Omental fat pad (tissue), 4 donors: ENCODE results near the gene KISS1R. TPM values are rescaled to one million over a fixed set of nuclear protein-coding genes. Genes with fewer than 3 reads are reported as not detected.

Experiments used
- ATAC-seq: fragments of 150-250 bp; one replicate; pipeline ENCODE4 v1.9.1; 2016; ENCODE audit warnings: mild to moderate bottlenecking, moderate library complexity; ENCODE audit not compliant: low FRiP score
- DNase-seq: peaks from one replicate; pipeline ENCODE4 v3.0.0-alpha.2; 2019; ENCODE audit warnings: low spot score
- total RNA-seq, 4 donors: library from RNA; depleted of rRNA; stranded (reverse); fragments of >200 nt; gene quantifications; one replicate each; pipeline ENCODE4 v1.1.0, GENCODE V29; 2016
- TF ChIP-seq, protein P1 (sequence below), 3 donors: fragments of 450-650 bp; IDR thresholded peaks; one replicate each; pipeline ENCODE4 v1.5.1; 2016 to 2017; ENCODE audit warnings: antibody characterized with exemption in 3 of 3, mild to moderate bottlenecking in 3 of 3, moderate library complexity in 2 of 3

Gene KISS1R
- total RNA-seq, 4 donors from 2014 or later: 0.24 TPM; not detected in 3

DNA sequence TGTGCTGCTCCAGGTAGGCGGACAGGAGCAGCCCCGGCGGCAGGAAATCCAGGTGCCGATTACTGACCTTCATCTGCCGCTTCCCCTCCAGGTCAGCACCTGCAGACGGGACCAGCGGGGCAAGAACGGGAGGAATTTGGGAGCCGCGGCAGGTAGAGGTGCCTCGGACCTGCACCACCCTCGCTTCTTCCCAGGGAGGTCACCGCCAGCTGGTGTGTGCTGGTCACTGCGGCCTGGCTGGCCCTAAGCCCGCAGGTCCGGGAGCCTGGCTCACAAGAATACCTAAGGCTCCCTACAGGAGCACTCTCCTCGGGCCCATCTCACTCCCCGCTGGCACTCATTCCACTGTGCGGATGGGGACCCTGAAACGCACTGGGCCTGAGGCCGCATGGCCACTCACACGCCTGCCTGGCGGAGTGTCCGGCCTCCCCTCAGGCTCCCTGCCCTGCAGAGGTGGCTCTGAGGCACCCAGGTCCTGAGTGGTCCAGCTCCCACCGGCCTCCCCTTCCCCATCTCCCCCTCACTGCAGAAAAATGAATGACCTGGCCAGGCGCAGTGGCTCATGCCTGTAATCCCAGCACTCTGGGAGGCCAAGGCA lies 19.6 kb upstream of the KISS1R start:
- ATAC-seq (no peak), DNase-seq (no peak)
- TF ChIP-seq, protein P1, sequence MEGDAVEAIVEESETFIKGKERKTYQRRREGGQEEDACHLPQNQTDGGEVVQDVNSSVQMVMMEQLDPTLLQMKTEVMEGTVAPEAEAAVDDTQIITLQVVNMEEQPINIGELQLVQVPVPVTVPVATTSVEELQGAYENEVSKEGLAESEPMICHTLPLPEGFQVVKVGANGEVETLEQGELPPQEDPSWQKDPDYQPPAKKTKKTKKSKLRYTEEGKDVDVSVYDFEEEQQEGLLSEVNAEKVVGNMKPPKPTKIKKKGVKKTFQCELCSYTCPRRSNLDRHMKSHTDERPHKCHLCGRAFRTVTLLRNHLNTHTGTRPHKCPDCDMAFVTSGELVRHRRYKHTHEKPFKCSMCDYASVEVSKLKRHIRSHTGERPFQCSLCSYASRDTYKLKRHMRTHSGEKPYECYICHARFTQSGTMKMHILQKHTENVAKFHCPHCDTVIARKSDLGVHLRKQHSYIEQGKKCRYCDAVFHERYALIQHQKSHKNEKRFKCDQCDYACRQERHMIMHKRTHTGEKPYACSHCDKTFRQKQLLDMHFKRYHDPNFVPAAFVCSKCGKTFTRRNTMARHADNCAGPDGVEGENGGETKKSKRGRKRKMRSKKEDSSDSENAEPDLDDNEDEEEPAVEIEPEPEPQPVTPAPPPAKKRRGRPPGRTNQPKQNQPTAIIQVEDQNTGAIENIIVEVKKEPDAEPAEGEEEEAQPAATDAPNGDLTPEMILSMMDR (IDR thresholded peaks at IDR 0.05): no peak

DNA sequence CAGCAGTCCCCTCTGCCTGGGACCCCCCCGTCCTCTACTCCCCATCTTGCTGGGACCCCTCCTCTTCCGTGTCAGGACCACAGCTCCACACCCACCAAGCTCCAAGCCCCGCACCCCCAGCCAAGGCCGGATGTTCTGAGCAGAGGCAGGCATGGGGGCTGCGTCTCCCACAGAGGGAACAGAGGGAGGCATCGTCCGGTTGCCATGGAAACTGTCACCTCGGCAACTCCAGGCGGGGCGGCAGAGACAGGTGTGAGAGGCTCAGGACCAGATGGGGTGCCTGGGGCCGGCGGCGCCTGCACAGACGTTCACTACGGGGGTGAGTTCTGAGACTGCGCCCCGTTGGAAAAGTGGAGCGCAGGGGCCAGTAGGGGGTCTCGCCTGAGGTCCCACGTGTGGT lies 18.5 kb upstream of the KISS1R start:
- ATAC-seq (no peak), DNase-seq (no peak)
- TF ChIP-seq, protein P1 (IDR thresholded peaks at IDR 0.05): no peak

DNA sequence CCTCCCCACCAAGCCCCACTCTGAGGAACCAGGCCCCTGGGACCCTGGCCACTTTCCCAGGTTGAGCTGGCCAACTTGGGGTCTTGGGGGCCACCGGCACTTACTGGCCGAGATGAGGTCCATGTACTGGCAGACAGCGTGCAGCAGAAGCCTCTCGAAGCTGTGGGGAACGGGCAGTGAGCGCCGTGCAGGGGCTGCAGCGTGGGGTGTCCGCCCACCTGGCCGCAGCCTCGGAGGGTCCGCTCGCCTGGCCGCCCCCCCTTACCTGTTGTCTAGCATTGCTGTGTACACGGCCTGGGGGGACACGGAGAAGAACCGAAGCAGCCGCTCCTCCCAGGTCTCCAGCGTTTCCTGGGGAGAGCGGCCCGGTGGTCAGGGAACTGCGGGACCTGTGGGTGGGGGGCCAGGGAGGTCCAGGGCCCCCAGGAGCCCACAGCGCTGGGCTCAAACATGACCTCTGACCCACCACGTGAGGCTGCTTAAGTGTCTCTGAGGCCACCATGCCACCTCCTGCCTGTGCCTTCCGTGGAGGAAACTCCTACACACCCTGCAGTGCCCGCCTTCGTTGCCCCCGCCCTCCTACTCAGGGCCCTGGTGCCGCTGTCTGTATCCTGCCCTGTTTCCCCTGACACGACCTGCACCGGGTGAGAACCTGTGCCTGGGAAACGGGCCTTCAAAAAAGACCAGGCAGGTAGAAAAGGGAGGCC lies 17.6 kb upstream of the KISS1R start:
- ATAC-seq: no peak
- DNase-seq: no peak
- TF ChIP-seq, protein P1 (IDR thresholded peaks at IDR 0.05): no peak

DNA sequence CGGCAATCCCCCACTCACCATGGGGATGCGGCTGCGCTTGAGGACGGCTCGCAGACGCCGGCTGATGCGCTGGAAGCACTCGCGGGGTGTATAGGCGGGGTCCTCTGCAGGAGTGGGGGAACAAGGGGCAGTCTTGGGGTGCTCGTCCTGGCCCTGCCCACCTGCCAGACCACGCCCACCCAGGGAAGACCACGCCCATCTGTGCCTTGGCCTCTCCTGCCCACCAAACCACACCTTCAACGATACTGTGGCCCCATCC lies 17.2 kb upstream of the KISS1R start:
- DNase-seq (no peak), ATAC-seq (no peak)
- TF ChIP-seq, protein P1 (IDR thresholded peaks at IDR 0.05): no peak

DNA sequence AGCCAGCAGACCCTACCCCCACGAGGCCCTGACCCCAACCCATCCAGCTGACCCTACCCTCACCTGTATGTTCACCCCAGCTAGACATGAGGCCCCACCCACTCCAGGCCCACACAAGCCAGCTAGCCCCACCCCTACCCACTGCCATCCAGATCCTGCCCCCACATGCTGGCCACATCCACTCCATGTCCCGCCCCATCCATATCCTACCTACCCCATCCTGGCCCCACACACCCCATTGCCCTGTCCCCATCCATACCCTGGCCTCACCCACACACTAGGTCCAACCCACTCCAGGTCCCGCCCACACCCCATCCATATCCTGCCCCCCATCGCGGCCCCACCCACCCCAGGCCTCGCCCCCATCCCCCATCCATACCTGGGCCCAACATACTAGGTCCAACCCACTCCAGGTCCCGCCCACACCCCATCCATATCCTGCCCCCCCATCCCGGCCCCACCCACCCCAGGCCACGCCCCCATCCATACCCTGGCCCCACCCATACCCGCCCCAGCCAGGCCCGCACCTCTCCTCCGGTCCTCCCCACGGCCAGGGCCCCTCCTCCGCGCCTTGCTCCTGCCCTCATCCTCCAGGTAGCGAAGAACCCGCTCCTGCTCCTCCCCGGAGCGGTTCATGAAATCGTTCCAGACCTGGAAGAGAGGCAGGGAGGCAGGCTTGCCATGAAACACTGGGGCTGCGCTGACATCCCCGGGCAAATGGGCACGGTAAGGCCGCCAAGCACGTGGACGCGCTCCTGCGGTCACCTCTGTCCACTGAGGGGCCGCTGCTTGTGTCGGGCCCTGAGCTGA lies 16.6 kb upstream of the KISS1R start:
- no peak for DNase-seq
- peak; percentile 2 for ATAC-seq
- TF ChIP-seq, protein P1 (IDR thresholded peaks at IDR 0.05): no peak

DNA sequence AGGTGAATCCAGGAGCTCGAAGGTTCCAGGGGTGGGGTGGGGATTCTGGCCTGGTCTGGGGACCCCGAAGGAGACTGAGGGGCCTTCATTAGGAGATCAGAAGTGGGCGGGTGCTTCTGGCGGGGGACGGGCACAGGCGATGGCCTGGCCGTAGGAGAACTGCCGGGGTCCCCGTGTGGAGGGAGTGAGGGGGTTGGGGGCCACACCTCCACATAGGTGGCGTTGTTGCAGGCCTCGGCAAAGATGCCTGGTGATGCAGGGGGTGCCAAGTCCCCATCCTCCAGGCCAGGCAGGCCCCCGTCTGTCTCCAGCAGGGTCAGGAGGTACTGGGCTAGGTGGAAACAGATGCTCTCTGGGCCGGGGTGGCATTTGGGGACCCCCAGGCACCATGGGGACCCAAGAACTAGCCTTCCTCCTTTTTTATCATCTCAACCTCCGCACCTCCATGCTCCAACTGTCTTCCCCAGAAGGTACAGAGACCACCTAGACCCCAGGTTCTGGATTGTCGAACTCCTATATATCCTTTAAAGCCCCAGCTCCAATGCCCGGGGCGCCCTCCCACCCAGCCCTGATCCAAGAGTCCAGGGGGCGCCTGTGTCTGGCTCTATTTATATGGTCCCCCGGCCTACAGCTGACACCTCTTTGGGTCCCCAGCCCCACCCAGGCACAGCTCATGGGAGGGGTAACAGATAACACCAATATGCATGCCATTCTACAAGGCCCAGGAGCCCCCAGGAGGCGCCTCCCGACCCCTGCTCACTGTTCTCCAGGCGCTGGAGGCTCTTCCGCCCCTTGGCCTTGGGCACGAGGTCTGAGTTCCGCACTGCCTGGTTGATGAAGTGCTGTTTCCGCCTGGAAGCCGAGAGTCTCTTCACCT lies 15.7 kb upstream of the KISS1R start:
- DNase-seq (no peak), ATAC-seq (no peak)
- TF ChIP-seq, protein P1 (IDR thresholded peaks at IDR 0.05): no peak
